Measurements from ENCODE around the gene MEF2A. TPM values are rescaled to one million over a fixed set of nuclear protein-coding genes. Genes with fewer than 3 reads are reported as not detected.
A peak's percentile ranks its signal among the peaks of the same experiment; 100 is the strongest.

The MEF2A gene
- total and polyA plus RNA-seq, 12 donors = 20.6 to 91.7 (median 50.1) TPM

DNA sequence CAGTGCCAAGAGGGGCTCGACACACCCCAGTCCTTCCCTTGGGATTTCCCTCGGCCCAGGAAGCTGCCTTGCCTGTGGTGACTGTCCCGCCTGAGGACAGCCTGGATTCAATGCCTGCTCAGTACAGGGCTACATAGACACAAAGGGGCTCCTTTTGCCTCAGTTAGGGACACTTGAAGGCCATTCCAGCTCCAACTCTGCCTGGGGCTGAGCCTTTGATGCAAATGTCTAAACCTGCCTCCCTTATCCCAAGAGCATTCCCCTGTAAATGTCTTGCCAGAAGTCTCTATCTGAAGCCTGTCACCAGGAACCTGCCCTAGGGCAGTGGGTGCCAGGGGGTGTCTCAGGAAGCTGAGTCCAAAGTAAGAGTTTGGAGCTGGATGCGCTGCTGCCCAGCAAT, 186.8 kb downstream of the MEF2A start:
- no peaks in the 10 kb centered on the region for H3K27me3 ChIP-seq
- 82 to 92% (median 85%) methylated on average over 2 to 4 of the region's 4 CpGs for WGBS, 4 donors
- intact Hi-C loops (cut with DNase I) = loop anchor here in 1 of 2 donors (10.0 kb wide), 1 partner anchor 478 kb away; no protein-coding TSS in a partner anchor

DNA sequence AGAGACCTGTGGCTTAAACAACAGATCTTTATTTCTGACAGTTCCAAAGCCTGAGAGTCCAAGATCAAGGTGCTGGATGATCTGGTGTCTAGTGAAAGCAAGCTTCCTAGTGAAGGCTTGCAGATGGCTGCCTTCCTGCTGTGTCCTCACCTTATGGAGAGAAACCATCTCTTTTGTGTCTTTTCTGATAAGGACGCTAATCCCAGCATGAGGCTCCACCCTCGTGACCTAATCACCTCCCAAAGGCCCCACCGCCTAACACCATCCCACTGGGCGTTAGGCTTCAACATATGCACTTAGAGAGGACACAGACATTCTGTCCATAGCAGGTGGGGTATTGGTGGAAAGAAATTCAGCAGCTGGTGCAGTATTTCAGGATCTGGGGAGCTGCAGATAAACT, 187.3 kb downstream of the MEF2A start:
- intact Hi-C loops (cut with DNase I) = loop anchor here in 1 of 2 donors (10.0 kb wide), 1 partner anchor 478 kb away; no protein-coding TSS in a partner anchor
- no peaks in the 10 kb centered on the region for H3K4me1 ChIP-seq (replicated peaks in 1 of 2)
- no peaks in the 10 kb centered on the region for H3K27me3 ChIP-seq
- no peak overlapping the region for H3K4me3 ChIP-seq
- no peaks in the 10 kb centered on the region for H3K36me3 ChIP-seq (replicated peaks in 1 of 2)
- DNase-seq = no peak
- H3K9me3 ChIP-seq (replicated peaks in 1 of 3) = no peaks in the 10 kb centered on the region
- WGBS, 4 donors = 84 to 96% (median 89%) methylated on average over 4 of the region's 4 CpGs
- no peak overlapping the region for H3K27ac ChIP-seq
- TF ChIP-seq, protein P1, sequence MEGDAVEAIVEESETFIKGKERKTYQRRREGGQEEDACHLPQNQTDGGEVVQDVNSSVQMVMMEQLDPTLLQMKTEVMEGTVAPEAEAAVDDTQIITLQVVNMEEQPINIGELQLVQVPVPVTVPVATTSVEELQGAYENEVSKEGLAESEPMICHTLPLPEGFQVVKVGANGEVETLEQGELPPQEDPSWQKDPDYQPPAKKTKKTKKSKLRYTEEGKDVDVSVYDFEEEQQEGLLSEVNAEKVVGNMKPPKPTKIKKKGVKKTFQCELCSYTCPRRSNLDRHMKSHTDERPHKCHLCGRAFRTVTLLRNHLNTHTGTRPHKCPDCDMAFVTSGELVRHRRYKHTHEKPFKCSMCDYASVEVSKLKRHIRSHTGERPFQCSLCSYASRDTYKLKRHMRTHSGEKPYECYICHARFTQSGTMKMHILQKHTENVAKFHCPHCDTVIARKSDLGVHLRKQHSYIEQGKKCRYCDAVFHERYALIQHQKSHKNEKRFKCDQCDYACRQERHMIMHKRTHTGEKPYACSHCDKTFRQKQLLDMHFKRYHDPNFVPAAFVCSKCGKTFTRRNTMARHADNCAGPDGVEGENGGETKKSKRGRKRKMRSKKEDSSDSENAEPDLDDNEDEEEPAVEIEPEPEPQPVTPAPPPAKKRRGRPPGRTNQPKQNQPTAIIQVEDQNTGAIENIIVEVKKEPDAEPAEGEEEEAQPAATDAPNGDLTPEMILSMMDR (IDR thresholded peaks at IDR 0.05) = no peak
- TF ChIP-seq POLR2A (IDR thresholded peaks at IDR 0.05) = no peak

More for the DNA sequence above, 186.8 kb downstream of the MEF2A start:
- no peak for TF ChIP-seq POLR2A (IDR thresholded peaks at IDR 0.05)
- TF ChIP-seq, protein P1 (IDR thresholded peaks at IDR 0.05) = no peak
- H3K27ac ChIP-seq = no peak overlapping the region
- H3K36me3 ChIP-seq (replicated peaks in 1 of 2) = no peaks in the 10 kb centered on the region
- no peak overlapping the region for H3K4me3 ChIP-seq
- DNase-seq = no peak
- H3K9me3 ChIP-seq (replicated peaks in 1 of 3) = no peaks in the 10 kb centered on the region
- H3K4me1 ChIP-seq (replicated peaks in 1 of 2) = no peaks in the 10 kb centered on the region

DNA sequence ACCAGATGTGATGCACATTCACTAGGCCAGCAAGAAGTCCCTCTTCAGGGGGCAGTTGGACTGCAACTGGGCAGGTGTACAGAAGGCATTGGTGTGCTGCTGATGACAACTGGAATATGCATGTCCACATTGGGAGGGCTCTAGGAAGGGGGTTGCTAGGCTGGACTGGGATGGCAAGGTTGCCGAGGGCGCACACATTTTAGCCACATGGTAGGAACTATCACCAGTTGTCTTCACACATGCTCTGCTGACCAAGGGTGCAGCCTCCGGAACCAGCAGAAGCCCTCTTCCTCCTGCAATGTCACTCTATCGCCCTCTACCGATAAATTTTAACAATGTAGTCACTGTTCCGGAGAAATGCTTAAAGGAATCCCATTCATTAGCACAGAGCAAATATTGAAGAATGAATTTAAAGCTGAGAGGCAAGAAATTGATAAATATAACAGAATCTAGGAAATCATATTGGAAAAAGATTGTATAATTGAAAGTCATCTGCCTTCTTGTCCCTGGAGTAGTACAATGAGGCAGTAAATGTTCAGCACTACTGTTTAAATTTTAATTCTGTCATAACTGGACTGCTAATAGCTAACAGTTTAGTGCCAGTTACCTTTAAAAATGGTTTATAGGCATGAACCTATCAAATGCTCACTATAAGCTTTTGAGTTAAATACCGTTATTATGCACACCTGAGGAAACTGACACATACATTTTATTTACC, 190.1 kb downstream of the MEF2A start:
- no peak overlapping the region for H3K4me3 ChIP-seq
- H3K4me1 ChIP-seq (replicated peaks in 1 of 2) = no peaks in the 10 kb centered on the region
- WGBS, 4 donors = 5 to 7% (median 6%) methylated on average over 7 of the region's 7 CpGs
- intact Hi-C loops (cut with DNase I) = loop anchor here (5.0 to 10.0 kb wide), 3 partner anchors 469 to 484 kb away; no protein-coding TSS in a partner anchor
- H3K27ac ChIP-seq = no peak overlapping the region
- no peaks in the 10 kb centered on the region for H3K9me3 ChIP-seq (replicated peaks in 1 of 3)
- H3K27me3 ChIP-seq = no peaks in the 10 kb centered on the region
- H3K36me3 ChIP-seq (replicated peaks in 1 of 2) = no peaks in the 10 kb centered on the region
- peak; percentile 40 to 68 (median 54) for DNase-seq
- TF ChIP-seq POLR2A (IDR thresholded peaks at IDR 0.05) = no peak
- TF ChIP-seq, protein P1 (IDR thresholded peaks at IDR 0.05) = peak; percentile 72 to 90 (median 78)

DNA sequence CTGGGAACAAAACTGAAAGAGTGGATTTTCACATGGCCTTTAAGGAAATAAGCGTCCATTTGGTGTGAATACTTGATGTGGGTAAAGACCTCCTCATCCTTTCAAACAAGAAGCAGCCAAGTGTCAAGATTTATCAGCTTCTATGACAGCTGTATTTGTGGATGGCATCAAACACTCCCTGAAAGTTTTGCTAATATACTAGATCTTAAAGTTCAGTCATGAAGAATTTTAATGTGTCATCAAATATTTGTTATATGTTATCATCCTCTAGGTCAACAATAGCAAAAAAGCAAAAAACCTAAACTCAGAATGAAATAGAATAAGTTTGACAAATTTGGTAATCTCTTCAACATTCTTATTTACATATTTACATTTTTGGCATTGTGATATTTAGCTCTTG, 196.5 kb downstream of the MEF2A start:
- Histone ChIP-seq H3K4me3 (no peak overlapping the region), H3K9me3 (replicated peaks in 1 of 3) (no peaks in the 10 kb centered on the region), H3K4me1 (replicated peaks in 1 of 2) (no peaks in the 10 kb centered on the region), H3K27me3 (no peaks in the 10 kb centered on the region), H3K27ac (no peak overlapping the region), H3K36me3 (replicated peaks in 1 of 2) (no peaks in the 10 kb centered on the region)
- DNase-seq = no peak
- WGBS, 4 donors = 82 to 100% (median 93%) methylated on average over 1 of the region's 1 CpG
- intact Hi-C loops (cut with DNase I) = no loop called here
- TF ChIP-seq, protein P1 (IDR thresholded peaks at IDR 0.05) = no peak
- no peak for TF ChIP-seq POLR2A (IDR thresholded peaks at IDR 0.05)
